Posterior vena cava (tissue), 2 donors: ENCODE measurements around the gene TMEM184C. TPM values are rescaled to one million over a fixed set of nuclear protein-coding genes. Genes with fewer than 3 reads are reported as not detected.

ENCODE experiments used
- DNase-seq: peaks from one replicate; pipeline ENCODE4 v3.0.0-alpha.2; 2020; ENCODE audit warnings: low spot score
- intact Hi-C, 2 donors: fragments of 100-400 bp; cut with DNase I; formaldehyde crosslinking; loops; one replicate each; pipeline versions ENCODE4 v1.14.1 to v1.14.2; 2022 to 2023
- long read RNA-seq, 2 donors: library from polyadenylated mRNA; unstranded; transcript quantifications; one replicate each; pipeline ENCODE4 v2.0.0, GENCODE V29; 2020 to 2021
- total RNA-seq, 2 donors: library from RNA; stranded (reverse); fragmentation: NEBNext Ultra II Directional; extraction: Animal tissue kit (Norgen Biotek cat#: 25700); gene quantifications; one replicate each; pipeline ENCODE4 v1.2.1, GENCODE V29; 2021
- donor health status: DM: yes; HTN: yes; CAD: no.
- donor health status: DM: yes; HTN: yes; CAD: no.

The TMEM184C gene
- 10 to 100 TPM; 22.8 to 23.8 TPM for total RNA-seq
- long read RNA-seq, donor 1, full-length matches to known transcripts, result 3 of 9 reads
- long read RNA-seq, donor 1, partial matches to known transcripts, result 0 of 9 reads
- long read RNA-seq, donor 1, other reads (novel, unspliced or antisense), result 6 of 9 reads
- long read RNA-seq, donor 2, full-length matches to known transcripts, result 6 of 13 reads
- long read RNA-seq, donor 2, partial matches to known transcripts, result 2 of 13 reads
- long read RNA-seq, donor 2, other reads (novel, unspliced or antisense), result 5 of 13 reads

DNA sequence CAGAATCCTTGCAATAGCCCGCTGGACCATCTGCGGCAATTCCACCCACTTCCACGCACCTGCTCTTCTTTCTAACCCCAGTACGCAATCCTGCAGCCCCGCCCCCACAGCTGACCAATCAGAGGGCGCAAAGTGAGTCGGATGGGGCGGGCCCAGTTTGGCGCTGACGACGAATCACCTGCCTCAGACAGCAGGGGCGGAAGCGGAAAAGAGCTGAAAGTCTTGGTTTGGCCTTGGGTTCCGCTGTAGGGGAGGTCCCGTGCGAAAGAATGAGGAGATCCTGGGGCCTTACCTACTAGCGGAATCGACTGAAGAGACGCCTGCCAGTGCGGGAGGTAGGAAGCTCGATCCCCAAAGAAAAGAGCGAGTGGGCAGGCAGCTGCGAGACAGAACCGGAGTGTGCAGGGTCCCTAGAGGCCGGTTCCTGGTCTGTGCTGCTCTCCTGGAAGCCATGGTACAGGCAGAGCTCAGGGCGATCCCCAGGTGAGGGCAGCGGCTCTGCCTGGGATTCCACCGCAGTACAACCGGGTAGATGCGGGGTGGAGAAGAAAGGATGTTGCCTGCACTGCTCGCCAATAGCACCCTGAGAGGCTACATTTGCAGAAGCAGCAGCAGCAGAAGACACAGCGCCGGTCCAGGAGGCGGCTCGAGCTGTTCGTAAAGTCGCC is at the start of gene TMEM184C:
Gene TMEM184C, plus strand, starts transcription at position 225 of the 668 bp plus-strand sequence. CDS start 560 bp downstream, outside the sequence.
- intact Hi-C loops, result loop anchor here in 1 of 2 donors (2.0 kb wide), 1 partner anchor 27 kb away; no protein-coding TSS in a partner anchor
- peak; percentile 99 for DNase-seq

DNA sequence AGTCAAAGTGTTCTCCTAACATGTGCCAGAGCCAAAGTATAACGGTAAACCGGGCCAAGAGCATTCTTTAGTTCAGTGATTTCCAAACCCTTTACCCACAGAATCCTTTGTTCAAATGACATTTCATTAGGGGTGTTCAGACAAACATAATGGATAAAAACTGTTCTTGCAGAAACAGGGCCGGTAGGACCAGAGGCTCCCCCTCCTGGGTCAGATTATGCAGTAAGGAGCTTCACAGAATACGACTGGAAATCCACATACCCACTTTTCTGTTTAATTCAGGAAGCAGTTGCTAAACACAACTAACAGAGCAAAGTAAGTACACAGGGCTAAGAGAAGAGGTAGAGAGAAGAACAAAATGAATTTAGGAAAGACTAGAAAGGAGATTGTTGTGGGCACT is 46.6 kb upstream of the TMEM184C start:
- intact Hi-C loops, result no loop called here
- no peak for DNase-seq

GRCh38 chr4:147571036-147571770 is 46.0 kb upstream of the TMEM184C start:
- intact Hi-C loops, result no loop called here
- no peak for DNase-seq

- intact Hi-C loops, result no loop called here
- DNase-seq, result no peak
These were observed 41.1 kb upstream of the TMEM184C start for GRCh38 chr4:147576084-147576483.

- intact Hi-C loops, result no loop called here
- DNase-seq, result no peak
These were observed 39.1 kb upstream of the TMEM184C start for GRCh38 chr4:147578051-147578476.

DNA sequence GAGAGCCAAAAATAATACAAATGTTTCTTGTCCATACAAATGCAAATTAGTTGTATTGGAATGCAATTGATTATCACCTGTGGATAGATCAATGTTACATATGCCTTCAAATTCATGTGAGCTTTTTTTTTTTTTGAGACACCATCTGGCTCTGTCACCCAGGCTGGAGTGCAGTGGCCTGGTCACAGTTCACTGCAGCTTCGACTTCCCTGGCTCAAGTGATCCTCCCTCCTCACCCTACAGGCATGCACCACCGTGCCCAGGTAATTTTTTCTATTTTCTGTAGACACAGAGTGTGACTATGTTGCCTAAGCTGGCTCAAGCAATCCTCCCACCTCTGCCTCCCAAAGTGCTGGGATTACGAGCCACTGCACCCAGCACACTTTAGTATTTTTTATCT is 38.6 kb upstream of the TMEM184C start:
- intact Hi-C loops, result no loop called here
- no peak for DNase-seq

DNA sequence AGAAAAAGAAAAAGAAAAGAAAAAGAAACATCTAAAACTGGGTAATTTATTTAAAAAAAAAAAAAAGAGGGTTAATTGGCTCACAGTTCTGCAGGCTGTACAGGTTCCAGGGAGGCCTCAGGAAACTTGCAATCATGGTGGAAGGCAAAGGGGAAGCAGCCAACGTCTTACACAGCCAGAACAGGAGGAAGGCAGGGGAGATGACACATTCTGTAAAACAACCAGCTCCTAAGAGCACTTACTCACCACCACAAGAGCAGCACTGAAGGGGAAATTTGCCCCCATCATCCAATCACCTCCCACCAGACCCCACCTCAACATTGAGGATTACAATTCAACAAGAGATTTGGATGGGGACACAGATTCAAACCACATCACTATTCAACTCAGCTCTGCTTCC is 36.8 kb upstream of the TMEM184C start:
- intact Hi-C loops, result loop anchor here in 1 of 2 donors (10.0 kb wide), 1 partner anchor 466 kb away; no protein-coding TSS in a partner anchor
- no peak for DNase-seq

- intact Hi-C loops, result loop anchor here in 1 of 2 donors (10.0 kb wide), 1 partner anchor 467 kb away; no protein-coding TSS in a partner anchor
- no peak for DNase-seq
These were observed 35.4 kb upstream of the TMEM184C start for GRCh38 chr4:147581606-147582350.

DNA sequence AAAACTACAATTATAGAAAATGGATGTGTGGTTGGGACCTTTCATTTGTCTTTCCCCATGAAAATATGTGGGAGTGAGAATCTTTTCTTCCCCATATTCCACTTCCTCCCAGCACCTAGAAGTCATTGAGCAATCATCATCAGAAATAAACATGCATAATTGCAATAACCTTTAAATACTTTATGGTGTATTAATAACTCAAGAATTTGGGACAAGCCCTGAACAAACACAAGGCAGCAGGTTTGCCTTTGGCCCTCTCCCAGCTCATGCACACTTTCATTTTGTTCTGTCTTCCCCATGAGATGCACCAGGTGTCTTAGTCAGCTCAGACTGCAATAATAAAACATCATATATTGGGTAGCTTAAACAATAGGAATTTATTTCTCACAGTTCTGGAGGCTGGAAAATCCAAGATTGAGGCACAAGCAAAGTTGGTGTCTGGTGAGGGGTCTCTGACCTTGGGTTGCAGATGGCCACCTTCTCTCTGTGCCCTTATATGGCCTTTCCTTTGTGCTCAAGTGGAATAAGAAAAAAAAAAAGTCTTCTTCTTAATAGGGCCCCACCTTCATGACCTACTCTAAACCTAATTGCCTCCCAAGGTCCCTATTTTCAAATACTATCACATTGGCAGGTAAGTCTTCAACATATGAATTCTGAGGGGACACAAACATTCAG is 34.7 kb upstream of the TMEM184C start:
- intact Hi-C loops, result loop anchor here in 1 of 2 donors (10.0 kb wide), 1 partner anchor 468 kb away; no protein-coding TSS in a partner anchor
- DNase-seq, result no peak

- no peak for DNase-seq
- intact Hi-C loops, result loop anchor here in 1 of 2 donors (10.0 kb wide), 1 partner anchor 469 kb away; no protein-coding TSS in a partner anchor
These were observed 33.3 kb upstream of the TMEM184C start for GRCh38 chr4:147583876-147584275.

GRCh38 chr4:147586032-147586431 is 31.2 kb upstream of the TMEM184C start:
- intact Hi-C loops, result loop anchor here in 1 of 2 donors (10.0 kb wide), 1 partner anchor 471 kb away; no protein-coding TSS in a partner anchor
- DNase-seq, result no peak

- intact Hi-C loops, result loop anchor here in 1 of 2 donors (10.0 kb wide), 1 partner anchor 472 kb away; no protein-coding TSS in a partner anchor
These were observed 30.6 kb upstream of the TMEM184C start for GRCh38 chr4:147586637-147587036.

GRCh38 chr4:147587041-147587440 is 30.2 kb upstream of the TMEM184C start:
- intact Hi-C loops, result loop anchor here in 1 of 2 donors (10.0 kb wide), 1 partner anchor 472 kb away; no protein-coding TSS in a partner anchor
- DNase-seq, result no peak

More at GRCh38 chr4:147586637-147587036, 30.6 kb upstream of the TMEM184C start:
- DNase-seq, result no peak

DNA sequence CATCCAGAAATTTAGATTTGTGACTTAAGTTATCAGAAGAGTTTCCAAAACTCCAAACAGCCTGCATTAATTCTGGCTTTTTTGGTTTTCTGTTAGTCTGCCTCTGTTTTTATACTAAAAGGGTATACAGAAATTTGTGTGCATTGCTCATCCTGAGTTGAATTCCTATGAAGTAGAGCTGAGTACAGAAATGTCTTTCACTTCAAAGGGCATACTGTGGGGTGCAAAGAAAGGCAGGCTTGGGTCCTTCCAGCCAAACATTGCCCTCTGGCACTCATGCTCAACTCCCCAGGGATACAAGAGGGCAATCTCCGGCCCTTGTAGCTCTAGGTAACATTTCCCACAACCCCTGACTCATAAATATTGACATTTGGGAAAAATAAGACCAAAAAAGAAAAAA is 27.6 kb upstream of the TMEM184C start:
- intact Hi-C loops, result loop anchor here in 1 of 2 donors (10.0 kb wide), 1 partner anchor 475 kb away; no protein-coding TSS in a partner anchor

DNA sequence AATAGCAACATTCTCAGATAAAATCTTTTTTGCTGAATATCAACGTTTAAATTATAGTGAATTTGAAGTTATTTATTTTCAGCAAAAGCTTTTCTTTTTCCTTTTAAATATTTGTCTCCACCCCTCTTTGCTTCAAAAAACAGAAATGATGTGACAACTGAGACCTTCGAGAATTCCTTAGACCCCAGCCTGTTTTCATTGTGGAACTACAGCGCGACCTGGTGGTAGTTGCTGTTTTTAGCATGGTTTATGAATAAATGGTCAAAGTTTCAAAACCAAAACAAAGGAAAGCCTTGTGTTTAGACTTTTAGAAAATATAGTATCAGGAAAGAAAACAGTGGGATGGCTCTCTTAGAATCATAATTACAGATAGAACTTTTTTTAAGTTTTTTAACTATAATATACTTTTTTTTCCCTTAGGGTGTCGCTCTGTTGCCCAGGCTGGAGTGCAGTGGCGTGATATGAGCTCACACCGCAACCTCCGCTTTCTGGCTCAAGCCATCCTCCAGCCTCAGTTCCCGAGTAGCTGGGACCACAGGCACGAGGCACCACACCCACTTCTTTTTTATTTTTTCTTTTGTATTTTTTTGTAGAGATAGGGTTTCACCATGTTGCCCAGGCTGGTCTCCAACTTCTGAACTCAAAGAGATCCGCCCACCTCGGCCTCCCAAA is 26.8 kb upstream of the TMEM184C start:
- intact Hi-C loops, result loop anchor here in 1 of 2 donors (5.0 kb wide), 1 partner anchor 478 kb away; no protein-coding TSS in a partner anchor
- peak; percentile 83 for DNase-seq

More for the DNA sequence above, 27.6 kb upstream of the TMEM184C start:
- DNase-seq, result no peak

- intact Hi-C loops, result loop anchor here in 1 of 2 donors (5.0 kb wide), 1 partner anchor 479 kb away; no protein-coding TSS in a partner anchor
- no peak for DNase-seq
These were observed 26.1 kb upstream of the TMEM184C start for GRCh38 chr4:147591106-147591505.

DNA sequence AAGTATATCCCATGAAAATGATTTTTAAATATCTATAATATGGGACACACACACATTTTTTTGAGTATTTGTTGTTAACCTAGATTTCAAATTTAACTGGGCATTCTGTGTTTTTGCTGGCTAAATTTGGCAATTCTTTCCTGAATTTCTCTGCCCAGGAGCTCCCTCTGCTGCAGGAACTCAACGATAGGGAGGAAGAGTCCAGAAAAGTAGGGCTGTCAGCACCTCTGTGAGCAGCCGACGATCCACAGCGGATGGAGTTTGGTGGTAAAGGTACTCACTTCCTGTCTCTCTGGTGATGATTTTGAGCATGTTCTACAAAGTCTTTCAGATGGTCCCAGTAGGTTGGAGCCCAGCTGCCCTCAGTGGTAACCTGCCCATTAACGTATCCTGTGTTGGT is 23.1 kb upstream of the TMEM184C start:
- intact Hi-C loops, result loop anchor here in 1 of 2 donors (5.0 kb wide), 1 partner anchor 482 kb away; no protein-coding TSS in a partner anchor
- no peak for DNase-seq
